Measurements from ENCODE around the gene MOSMO.

DNA sequence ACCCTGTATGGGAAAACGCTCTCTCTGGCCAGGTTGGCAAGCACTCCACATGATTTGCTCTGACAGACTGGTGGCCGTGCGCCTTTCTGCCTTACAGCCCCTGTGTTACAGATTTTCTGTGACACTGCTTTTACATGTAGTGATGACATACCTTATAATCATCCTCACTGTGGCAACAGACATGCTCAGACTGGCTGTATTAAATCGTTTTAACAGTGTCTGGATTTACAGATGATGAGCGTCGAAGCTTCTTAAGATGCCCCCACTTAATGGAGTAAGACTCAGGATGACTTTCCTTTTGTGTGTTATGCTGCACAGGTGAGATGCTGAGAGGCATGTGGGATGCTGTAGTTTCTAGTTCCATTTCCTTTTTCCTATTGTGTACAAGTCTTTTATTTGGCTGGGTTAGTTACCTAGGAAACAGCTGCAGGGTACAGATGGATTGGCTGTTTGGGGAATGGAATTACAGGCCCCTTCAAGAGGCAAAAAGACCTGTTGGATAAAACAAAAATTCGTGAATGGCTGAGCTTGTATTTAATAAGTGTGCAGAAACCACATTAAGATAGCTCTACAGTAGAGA, 63.5 kb downstream of the MOSMO start:
- TF ChIP-seq TAF1 (conservative IDR thresholded peaks at IDR 0.05) = no peak
- TF ChIP-seq, protein P1, sequence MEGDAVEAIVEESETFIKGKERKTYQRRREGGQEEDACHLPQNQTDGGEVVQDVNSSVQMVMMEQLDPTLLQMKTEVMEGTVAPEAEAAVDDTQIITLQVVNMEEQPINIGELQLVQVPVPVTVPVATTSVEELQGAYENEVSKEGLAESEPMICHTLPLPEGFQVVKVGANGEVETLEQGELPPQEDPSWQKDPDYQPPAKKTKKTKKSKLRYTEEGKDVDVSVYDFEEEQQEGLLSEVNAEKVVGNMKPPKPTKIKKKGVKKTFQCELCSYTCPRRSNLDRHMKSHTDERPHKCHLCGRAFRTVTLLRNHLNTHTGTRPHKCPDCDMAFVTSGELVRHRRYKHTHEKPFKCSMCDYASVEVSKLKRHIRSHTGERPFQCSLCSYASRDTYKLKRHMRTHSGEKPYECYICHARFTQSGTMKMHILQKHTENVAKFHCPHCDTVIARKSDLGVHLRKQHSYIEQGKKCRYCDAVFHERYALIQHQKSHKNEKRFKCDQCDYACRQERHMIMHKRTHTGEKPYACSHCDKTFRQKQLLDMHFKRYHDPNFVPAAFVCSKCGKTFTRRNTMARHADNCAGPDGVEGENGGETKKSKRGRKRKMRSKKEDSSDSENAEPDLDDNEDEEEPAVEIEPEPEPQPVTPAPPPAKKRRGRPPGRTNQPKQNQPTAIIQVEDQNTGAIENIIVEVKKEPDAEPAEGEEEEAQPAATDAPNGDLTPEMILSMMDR (IDR thresholded peaks at IDR 0.05; ENCODE audit: low read depth, low read length, missing input control) = no peak
- TF ChIP-seq GABPA (IDR thresholded peaks at IDR 0.05 in 1 of 2, conservative IDR thresholded peaks at IDR 0.05 in 1 of 2) = no peak
- no peak for TF ChIP-seq RAD21 (IDR thresholded peaks at IDR 0.05)
- TF ChIP-seq, protein P2, sequence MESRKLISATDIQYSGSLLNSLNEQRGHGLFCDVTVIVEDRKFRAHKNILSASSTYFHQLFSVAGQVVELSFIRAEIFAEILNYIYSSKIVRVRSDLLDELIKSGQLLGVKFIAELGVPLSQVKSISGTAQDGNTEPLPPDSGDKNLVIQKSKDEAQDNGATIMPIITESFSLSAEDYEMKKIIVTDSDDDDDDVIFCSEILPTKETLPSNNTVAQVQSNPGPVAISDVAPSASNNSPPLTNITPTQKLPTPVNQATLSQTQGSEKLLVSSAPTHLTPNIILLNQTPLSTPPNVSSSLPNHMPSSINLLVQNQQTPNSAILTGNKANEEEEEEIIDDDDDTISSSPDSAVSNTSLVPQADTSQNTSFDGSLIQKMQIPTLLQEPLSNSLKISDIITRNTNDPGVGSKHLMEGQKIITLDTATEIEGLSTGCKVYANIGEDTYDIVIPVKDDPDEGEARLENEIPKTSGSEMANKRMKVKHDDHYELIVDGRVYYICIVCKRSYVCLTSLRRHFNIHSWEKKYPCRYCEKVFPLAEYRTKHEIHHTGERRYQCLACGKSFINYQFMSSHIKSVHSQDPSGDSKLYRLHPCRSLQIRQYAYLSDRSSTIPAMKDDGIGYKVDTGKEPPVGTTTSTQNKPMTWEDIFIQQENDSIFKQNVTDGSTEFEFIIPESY (IDR thresholded peaks at IDR 0.05) = no peak
- no peak for TF ChIP-seq JUND (IDR thresholded peaks at IDR 0.05)
- TF ChIP-seq RXRA (IDR thresholded peaks at IDR 0.05) = no peak
- TF ChIP-seq, protein P3, sequence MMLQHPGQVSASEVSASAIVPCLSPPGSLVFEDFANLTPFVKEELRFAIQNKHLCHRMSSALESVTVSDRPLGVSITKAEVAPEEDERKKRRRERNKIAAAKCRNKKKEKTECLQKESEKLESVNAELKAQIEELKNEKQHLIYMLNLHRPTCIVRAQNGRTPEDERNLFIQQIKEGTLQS (IDR thresholded peaks at IDR 0.05) = no peak
- TF ChIP-seq NR2F2 (IDR thresholded peaks at IDR 0.05) = no peak
- TF ChIP-seq SP1 (IDR thresholded peaks at IDR 0.05) = no peak
- TF ChIP-seq EGR1 (IDR thresholded peaks at IDR 0.05; ENCODE audit: low read depth in 2 of 2) = no peak
- TF ChIP-seq YY1 (IDR thresholded peaks at IDR 0.05) = no peak
- TF ChIP-seq, protein P4, sequence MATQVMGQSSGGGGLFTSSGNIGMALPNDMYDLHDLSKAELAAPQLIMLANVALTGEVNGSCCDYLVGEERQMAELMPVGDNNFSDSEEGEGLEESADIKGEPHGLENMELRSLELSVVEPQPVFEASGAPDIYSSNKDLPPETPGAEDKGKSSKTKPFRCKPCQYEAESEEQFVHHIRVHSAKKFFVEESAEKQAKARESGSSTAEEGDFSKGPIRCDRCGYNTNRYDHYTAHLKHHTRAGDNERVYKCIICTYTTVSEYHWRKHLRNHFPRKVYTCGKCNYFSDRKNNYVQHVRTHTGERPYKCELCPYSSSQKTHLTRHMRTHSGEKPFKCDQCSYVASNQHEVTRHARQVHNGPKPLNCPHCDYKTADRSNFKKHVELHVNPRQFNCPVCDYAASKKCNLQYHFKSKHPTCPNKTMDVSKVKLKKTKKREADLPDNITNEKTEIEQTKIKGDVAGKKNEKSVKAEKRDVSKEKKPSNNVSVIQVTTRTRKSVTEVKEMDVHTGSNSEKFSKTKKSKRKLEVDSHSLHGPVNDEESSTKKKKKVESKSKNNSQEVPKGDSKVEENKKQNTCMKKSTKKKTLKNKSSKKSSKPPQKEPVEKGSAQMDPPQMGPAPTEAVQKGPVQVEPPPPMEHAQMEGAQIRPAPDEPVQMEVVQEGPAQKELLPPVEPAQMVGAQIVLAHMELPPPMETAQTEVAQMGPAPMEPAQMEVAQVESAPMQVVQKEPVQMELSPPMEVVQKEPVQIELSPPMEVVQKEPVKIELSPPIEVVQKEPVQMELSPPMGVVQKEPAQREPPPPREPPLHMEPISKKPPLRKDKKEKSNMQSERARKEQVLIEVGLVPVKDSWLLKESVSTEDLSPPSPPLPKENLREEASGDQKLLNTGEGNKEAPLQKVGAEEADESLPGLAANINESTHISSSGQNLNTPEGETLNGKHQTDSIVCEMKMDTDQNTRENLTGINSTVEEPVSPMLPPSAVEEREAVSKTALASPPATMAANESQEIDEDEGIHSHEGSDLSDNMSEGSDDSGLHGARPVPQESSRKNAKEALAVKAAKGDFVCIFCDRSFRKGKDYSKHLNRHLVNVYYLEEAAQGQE (IDR thresholded peaks at IDR 0.05) = no peak
- TF ChIP-seq, protein P5, sequence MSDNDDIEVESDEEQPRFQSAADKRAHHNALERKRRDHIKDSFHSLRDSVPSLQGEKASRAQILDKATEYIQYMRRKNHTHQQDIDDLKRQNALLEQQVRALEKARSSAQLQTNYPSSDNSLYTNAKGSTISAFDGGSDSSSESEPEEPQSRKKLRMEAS (IDR thresholded peaks at IDR 0.05) = no peak

All from liver (tissue), 3 donors.